GM18520 (cell line): ENCODE results near the gene SMPD2.

Experiments
- ATAC-seq: cut with Tn5 transposase; IDR thresholded peaks from one replicate; pipeline ENCODE4 v1.9.1; 2021; ENCODE audit not compliant: unreplicated experiment

Gene SMPD2

DNA sequence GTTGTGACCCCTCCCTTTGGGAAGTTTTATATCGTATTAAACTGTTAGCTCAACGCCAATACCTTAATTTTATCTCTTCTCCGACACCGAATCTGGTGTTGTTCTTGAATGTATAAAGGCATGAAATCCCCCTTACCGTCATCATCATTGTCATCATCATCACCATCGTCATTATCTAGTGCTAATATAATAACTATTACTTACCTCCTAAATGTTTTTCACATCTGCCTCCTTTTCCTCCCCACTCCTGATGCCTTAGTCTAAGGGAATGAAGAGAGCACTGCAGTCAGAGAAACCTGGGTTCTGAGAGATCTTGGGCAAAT lies 43.2 kb downstream of the SMPD2 start:
- no peak for ATAC-seq

DNA sequence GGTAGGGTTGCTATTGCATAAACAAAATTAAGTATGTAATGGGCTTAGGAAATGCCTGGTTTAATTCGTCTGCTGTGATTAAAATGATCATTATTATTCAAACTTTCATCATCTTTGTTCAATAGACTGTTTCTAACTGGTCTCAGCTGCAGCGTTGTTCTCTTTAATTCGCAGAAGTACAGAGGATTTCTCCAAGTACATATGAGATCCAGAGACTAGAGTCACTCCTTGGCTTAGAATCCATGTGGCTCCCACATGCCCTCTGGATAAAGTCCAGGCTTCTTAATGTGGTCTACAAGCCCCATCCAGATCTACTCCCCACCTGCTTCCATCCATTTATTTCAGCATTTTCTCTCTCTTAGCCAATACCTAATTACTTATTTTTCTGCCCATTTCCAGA lies 43.6 kb downstream of the SMPD2 start:
- ATAC-seq = no peak

DNA sequence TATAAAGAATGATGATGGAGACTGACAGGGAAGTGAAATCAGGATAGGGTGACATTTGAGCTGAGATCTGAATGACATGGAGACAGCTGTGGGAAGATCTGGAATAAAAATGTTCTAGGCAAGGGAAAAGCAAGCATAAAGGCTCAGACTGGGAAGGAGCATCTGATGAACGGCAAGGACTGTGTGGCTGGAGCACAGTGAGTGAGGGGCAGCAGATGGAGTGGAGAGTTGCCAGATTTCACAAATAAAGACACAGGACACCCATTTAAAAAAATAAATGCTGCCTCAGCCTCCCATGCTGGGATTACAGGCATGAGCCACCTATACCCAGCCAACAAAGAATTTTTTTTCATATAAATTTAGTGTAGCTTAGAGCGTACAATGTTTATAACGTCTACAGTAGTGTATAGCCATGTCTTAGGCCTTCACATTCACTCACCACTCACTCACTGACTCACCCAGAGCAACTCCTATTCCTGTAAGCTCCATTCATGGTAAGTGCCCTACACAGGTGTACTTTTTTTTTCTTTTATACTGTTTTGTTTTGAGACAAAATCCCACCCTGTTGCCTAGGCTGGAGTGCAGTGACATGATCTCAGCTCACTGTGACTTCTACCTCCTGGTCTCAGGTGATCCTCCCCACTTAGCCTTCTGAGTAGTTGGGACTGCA lies 44.9 kb downstream of the SMPD2 start:
- no peak for ATAC-seq

DNA sequence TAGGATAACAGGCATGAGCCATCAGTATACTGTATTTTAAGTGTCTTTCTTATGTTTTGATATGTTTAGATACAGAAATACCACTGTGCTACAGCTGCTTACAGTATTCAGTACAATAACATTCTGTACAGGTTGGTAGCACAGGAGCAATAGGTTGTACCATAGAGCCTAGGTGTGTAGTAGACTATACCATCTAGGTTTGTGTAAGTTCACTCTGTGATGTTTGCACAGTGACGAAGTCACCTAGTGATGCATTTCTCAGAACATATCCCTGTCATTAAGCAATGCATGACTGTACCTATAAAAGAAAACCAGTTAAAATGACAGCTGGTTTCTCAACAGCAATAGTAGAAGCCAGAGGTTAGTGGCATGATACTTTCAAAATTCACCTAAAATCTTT lies 45.5 kb downstream of the SMPD2 start:
- no peak for ATAC-seq

DNA sequence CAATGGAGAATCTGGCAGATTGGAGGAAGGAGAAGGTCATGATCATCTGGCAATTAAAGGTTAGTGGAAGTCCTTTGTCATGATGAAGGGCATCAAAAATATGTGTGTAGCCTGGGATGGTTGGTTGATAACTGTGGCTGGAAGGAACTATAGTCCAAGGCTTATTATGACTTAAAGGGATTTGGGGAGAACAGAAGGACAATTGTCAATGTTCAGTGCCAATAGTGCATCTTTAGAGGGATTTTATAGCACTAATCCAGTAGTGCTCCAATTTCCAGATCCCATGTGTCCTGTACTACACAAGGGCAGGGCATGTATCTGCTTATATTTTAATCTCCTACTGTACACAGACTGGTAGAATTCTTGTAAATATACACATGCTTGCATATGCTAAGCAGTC lies 47.5 kb downstream of the SMPD2 start:
- ATAC-seq = no peak

DNA sequence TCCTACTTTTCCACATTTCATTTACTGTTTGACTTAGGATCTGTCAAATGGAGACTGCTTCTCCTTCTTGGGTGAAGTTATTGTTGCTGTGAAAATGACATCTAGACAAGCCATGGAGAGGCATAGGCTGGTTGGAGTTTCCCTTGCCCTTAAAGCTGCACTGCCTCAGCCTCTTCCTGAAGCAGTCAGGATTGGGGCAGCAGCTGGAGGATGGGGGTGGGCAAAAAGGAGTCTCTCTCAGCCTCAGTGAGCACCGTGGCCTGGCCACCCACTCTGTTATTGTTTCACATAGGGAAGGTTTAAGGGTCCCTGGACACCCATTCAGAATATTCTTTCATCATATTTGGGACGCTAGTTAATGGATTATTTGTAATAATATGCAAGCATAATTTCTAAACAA lies 50.2 kb downstream of the SMPD2 start:
- ATAC-seq = no peak

DNA sequence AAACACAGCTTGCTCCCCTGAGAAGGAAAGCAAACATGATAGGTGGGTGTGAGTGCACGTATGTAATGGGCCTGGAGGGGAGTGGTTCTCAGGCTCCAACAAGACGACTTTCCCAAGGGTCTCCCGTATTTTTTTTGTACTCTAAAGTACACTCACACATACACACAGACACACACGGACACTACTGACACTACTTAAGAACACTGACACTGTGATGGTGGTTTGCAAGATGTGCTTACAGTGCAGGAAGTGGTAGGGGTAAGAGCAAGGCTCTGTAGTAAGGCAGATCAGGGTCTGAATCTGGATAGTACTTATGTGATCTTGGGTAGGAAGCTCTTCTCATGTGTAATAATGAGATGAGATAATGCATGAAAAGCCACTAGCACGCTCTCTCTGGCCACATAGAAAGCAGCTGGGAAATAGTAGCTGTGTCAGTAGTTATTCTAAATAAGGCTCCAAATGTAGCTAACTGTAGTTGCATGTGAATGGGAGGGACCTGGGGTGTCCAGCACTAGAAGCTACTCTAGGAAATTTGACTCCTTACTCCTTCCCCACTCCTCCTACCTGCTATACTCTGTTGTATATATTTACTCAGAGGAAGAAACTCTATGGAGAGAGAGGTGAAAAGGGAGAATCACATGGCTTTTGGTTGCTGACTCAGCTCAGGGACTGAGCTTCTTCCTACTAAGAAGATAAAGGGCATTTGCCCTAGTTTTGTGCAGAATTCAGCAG lies 50.8 kb downstream of the SMPD2 start:
- ATAC-seq = no peak
